ENCODE measurements around the gene SPAG9.
A peak's percentile ranks its signal among the peaks of the same experiment; 100 is the strongest.

The SPAG9 gene

GRCh38 chr17:50953518-50953830, 167.2 kb downstream of the SPAG9 start:
- H3K27ac ChIP-seq (ENCODE audit: poor library complexity, severe bottlenecking), result peak overlapping the region; percentile 34
- TF ChIP-seq CTCF (IDR thresholded peaks at IDR 0.05; ENCODE audit: poor library complexity, severe bottlenecking), result no peak

GRCh38 chr17:50952889-50953288, 167.8 kb downstream of the SPAG9 start:
- H3K27me3 ChIP-seq (ENCODE audit: insufficient read depth, poor library complexity, severe bottlenecking), result no peaks in the 10 kb centered on the region

More at GRCh38 chr17:50953518-50953830, 167.2 kb downstream of the SPAG9 start:
- H3K9me3 ChIP-seq (ENCODE audit: severe bottlenecking), result no peaks in the 10 kb centered on the region
- DNase-seq (ENCODE audit: low spot score), result no peak
- ATAC-seq (ENCODE audit: low read depth), result no peak
- peaks cover 52% of the 10 kb centered on the region for H3K4me1 ChIP-seq (ENCODE audit: insufficient read depth, poor library complexity, severe bottlenecking)
- no peaks in the 10 kb centered on the region for H3K27me3 ChIP-seq (ENCODE audit: insufficient read depth, poor library complexity, severe bottlenecking)
- H3K36me3 ChIP-seq (ENCODE audit: low read depth), result no peaks in the 10 kb centered on the region
- no peak overlapping the region for H3K4me3 ChIP-seq (ENCODE audit: severe bottlenecking)

GRCh38 chr17:50952013-50952412, 168.7 kb downstream of the SPAG9 start:
- Histone ChIP-seq H3K9me3 (ENCODE audit: severe bottlenecking) (no peaks in the 10 kb centered on the region), H3K27me3 (ENCODE audit: insufficient read depth, poor library complexity, severe bottlenecking) (no peaks in the 10 kb centered on the region), H3K27ac (ENCODE audit: poor library complexity, severe bottlenecking) (peak overlapping the region; percentile 75), H3K36me3 (ENCODE audit: low read depth) (no peaks in the 10 kb centered on the region), H3K4me1 (ENCODE audit: insufficient read depth, poor library complexity, severe bottlenecking) (peaks cover 58% of the 10 kb centered on the region), H3K4me3 (ENCODE audit: severe bottlenecking) (no peak overlapping the region)
- DNase-seq (ENCODE audit: low spot score) (peak; percentile 96), ATAC-seq (ENCODE audit: low read depth) (peak; percentile 61)
- no peak for TF ChIP-seq CTCF (IDR thresholded peaks at IDR 0.05; ENCODE audit: poor library complexity, severe bottlenecking)

More at GRCh38 chr17:50952889-50953288, 167.8 kb downstream of the SPAG9 start:
- no peak for TF ChIP-seq CTCF (IDR thresholded peaks at IDR 0.05; ENCODE audit: poor library complexity, severe bottlenecking)
- ATAC-seq (ENCODE audit: low read depth), result no peak
- no peaks in the 10 kb centered on the region for H3K36me3 ChIP-seq (ENCODE audit: low read depth)
- no peaks in the 10 kb centered on the region for H3K9me3 ChIP-seq (ENCODE audit: severe bottlenecking)
- H3K27ac ChIP-seq (ENCODE audit: poor library complexity, severe bottlenecking), result peak overlapping the region; percentile 75
- no peak for DNase-seq (ENCODE audit: low spot score)
- H3K4me1 ChIP-seq (ENCODE audit: insufficient read depth, poor library complexity, severe bottlenecking), result peaks cover 58% of the 10 kb centered on the region
- no peak overlapping the region for H3K4me3 ChIP-seq (ENCODE audit: severe bottlenecking)

- DNase-seq (ENCODE audit: low spot score) (peak; percentile 94), ATAC-seq (ENCODE audit: low read depth) (peak; percentile 76)
- Histone ChIP-seq H3K4me1 (ENCODE audit: insufficient read depth, poor library complexity, severe bottlenecking) (peaks cover 58% of the 10 kb centered on the region), H3K27me3 (ENCODE audit: insufficient read depth, poor library complexity, severe bottlenecking) (no peaks in the 10 kb centered on the region), H3K9me3 (ENCODE audit: severe bottlenecking) (no peaks in the 10 kb centered on the region), H3K4me3 (ENCODE audit: severe bottlenecking) (no peak overlapping the region), H3K36me3 (ENCODE audit: low read depth) (no peaks in the 10 kb centered on the region), H3K27ac (ENCODE audit: poor library complexity, severe bottlenecking) (peak overlapping the region; percentile 75)
- TF ChIP-seq CTCF (IDR thresholded peaks at IDR 0.05; ENCODE audit: poor library complexity, severe bottlenecking), result peak; percentile 91
Measured at GRCh38 chr17:50949989-50950877, 170.4 kb downstream of the SPAG9 start.
